HepG2 (cell line): ENCODE results near the gene NDUFB5. TPM values are rescaled to one million over a fixed set of nuclear protein-coding genes. Genes with fewer than 3 reads are reported as not detected.

Experiments used
- CC2D1A ChIP-seq: sonication (generic); formaldehyde crosslinking; IDR thresholded peaks from 2 replicates; pipeline ENCODE4 v1.8.1; 2023; ENCODE audit warnings: mild to moderate bottlenecking, missing genetic modification reagents
- EED ChIP-seq: sonication (generic); formaldehyde crosslinking; IDR thresholded peaks from 2 replicates; pipeline ENCODE4 v1.5.0; 2020; ENCODE audit warnings: mild to moderate bottlenecking, missing genetic modification reagents
- ELK4 ChIP-seq: sonication (generic); formaldehyde crosslinking; IDR thresholded peaks from 2 replicates; pipeline ENCODE4 v1.9.0; 2021; ENCODE audit warnings: missing genetic modification reagents, borderline replicate concordance
- GABPA ChIP-seq, 2 experiments: IDR thresholded peaks; 2 replicates each; pipeline ENCODE4 v1.6.1; 2011 to 2016; ENCODE audit warnings: low read depth in 2 of 2, low read length in 1 of 2, missing biosample characterization in 1 of 2, missing genetic modification characterization in 1 of 2
- HHEX ChIP-seq: IDR thresholded peaks from 2 replicates; pipeline ENCODE4 v1.6.1; 2016; ENCODE audit warnings: control low read depth
- HIVEP1 ChIP-seq: sonication (generic); formaldehyde crosslinking; IDR thresholded peaks from 2 replicates; pipeline ENCODE4 v1.4.0; 2020; ENCODE audit warnings: mild to moderate bottlenecking, missing genetic modification reagents
- IRF2 ChIP-seq: IDR thresholded peaks from 2 replicates; pipeline ENCODE4 v1.6.1; 2018; ENCODE audit warnings: missing genetic modification reagents, missing compliant biosample characterization
- NFIC ChIP-seq: IDR thresholded peaks from 2 replicates; pipeline ENCODE4 v1.6.1; 2012; ENCODE audit warnings: mild to moderate bottlenecking, low read length, inconsistent platforms
- PBX3 ChIP-seq: sonication (generic); formaldehyde crosslinking; IDR thresholded peaks from 2 replicates; pipeline ENCODE4 v1.8.1; 2023; ENCODE audit warnings: missing genetic modification reagents, inconsistent platforms, borderline replicate concordance
- RNF2 ChIP-seq: fragments of 450-650 bp; conservative IDR thresholded peaks from 2 replicates; pipeline ENCODE4 v1.6.1; 2016; ENCODE audit warnings: low read depth
- SALL1 ChIP-seq: sonication (generic); formaldehyde crosslinking; IDR thresholded peaks from 2 replicates; pipeline ENCODE4 v1.8.0; 2022; ENCODE audit warnings: mild to moderate bottlenecking, missing genetic modification reagents
- SMAD9 ChIP-seq: sonication (generic); formaldehyde crosslinking; IDR thresholded peaks from 2 replicates; pipeline ENCODE4 v1.5.1; 2020; ENCODE audit warnings: mild to moderate bottlenecking, missing genetic modification reagents
- SNAI1 ChIP-seq: sonication (generic); formaldehyde crosslinking; IDR thresholded peaks from 2 replicates; pipeline ENCODE4 v1.5.0; 2020; ENCODE audit warnings: mild to moderate bottlenecking, missing genetic modification reagents, borderline replicate concordance
- TEAD3 ChIP-seq: optimal IDR thresholded peaks from 2 replicates; pipeline ENCODE3; 2016; ENCODE audit warnings: borderline replicate concordance
- TOE1 ChIP-seq: sonication (generic); formaldehyde crosslinking; IDR thresholded peaks from 2 replicates; pipeline ENCODE4 v1.4.0; 2020; ENCODE audit warnings: mild to moderate bottlenecking, missing genetic modification reagents
- ZC3H13 ChIP-seq: sonication (generic); formaldehyde crosslinking; IDR thresholded peaks from 2 replicates; pipeline ENCODE4 v1.8.1; 2023; ENCODE audit warnings: mild to moderate bottlenecking, missing genetic modification reagents, moderate library complexity
- ZNF251 ChIP-seq: sonication (generic); formaldehyde crosslinking; IDR thresholded peaks from 2 replicates; pipeline ENCODE4 v1.9.0; 2021; ENCODE audit warnings: mild to moderate bottlenecking, missing genetic modification reagents
- ZNF672 ChIP-seq: sonication (generic); formaldehyde crosslinking; IDR thresholded peaks from 2 replicates; pipeline ENCODE4 v1.8.1; 2022; ENCODE audit warnings: missing genetic modification reagents
- ZNF720 ChIP-seq: sonication (generic); formaldehyde crosslinking; IDR thresholded peaks from 2 replicates; pipeline ENCODE4 v1.4.0; 2020; ENCODE audit warnings: missing genetic modification reagents
- polyA plus RNA-seq, 8 experiments: library from polyadenylated mRNA; depleted of rRNA in 3 of 8; stranded (reverse) in 7 of 8; unstranded in 1 of 8; fragments of >200 nt; fragmentation: Illumina TruSeq in 4 of 8; extraction: Trizol in 4 of 8; gene quantifications; 2 replicates each; pipeline versions ENCODE4 v1.2.1 to v1.2.3, GENCODE V29; 2011 to 2016; ENCODE audit warnings: low read depth in 4 of 8, missing spikeins in 1 of 8, mixed read lengths in 1 of 8; ENCODE audit not compliant: insufficient read depth in 1 of 8
- total RNA-seq, 5 experiments: library from RNA; depleted of rRNA; stranded (reverse); fragments of >200 nt; fragmentation: Illumina TruSeq; extraction: Trizol; gene quantifications; 2 replicates each; pipeline ENCODE4 v1.2.3, GENCODE V29; 2016; ENCODE audit warnings: low read depth in 1 of 5
- TF ChIP-seq, protein P1 (sequence below), 2 experiments: sonication (generic) in 1 of 2; formaldehyde crosslinking in 1 of 2; IDR thresholded peaks; 2 replicates each; pipeline versions ENCODE4 v1.4.0 to v1.6.1; 2016 to 2020; ENCODE audit warnings: borderline replicate concordance in 1 of 2, low read depth in 1 of 2, mild to moderate bottlenecking in 1 of 2, missing genetic modification reagents in 1 of 2
- TF ChIP-seq, protein P2 (sequence below): sonication (generic); formaldehyde crosslinking; IDR thresholded peaks from 2 replicates; pipeline ENCODE4 v1.5.1; 2020; ENCODE audit warnings: mild to moderate bottlenecking, moderate library complexity, missing genetic modification reagents

The NDUFB5 gene
- total and polyA plus RNA-seq, 2 of the 13 experiments (the other 11 are each of a cell fraction or from before 2014, with no cell fraction given) = 43.3 to 120 TPM

GRCh38 chr3:179562591-179563270, 41.9 kb upstream of the NDUFB5 start, which contains the start of gene ACTL6A (continued):
- no peak for TF ChIP-seq PBX3 (CRISPR knock-in tag)
- peak; percentile 43 for TF ChIP-seq GABPA (IDR thresholded peaks at IDR 0.05; ENCODE audit: low read depth, low read length)
- TF ChIP-seq GABPA (CRISPR knock-in tag; IDR thresholded peaks at IDR 0.05; ENCODE audit: low read depth) = peak; percentile 81
- TF ChIP-seq SMAD9 (CRISPR knock-in tag) = no peak
- peak; percentile 69 for TF ChIP-seq IRF2 (CRISPR knock-in tag)
- no peak for TF ChIP-seq RNF2
- no peak for TF ChIP-seq ELK4 (CRISPR knock-in tag)
- no peak for TF ChIP-seq HIVEP1 (CRISPR knock-in tag)
- TF ChIP-seq, protein P1, sequence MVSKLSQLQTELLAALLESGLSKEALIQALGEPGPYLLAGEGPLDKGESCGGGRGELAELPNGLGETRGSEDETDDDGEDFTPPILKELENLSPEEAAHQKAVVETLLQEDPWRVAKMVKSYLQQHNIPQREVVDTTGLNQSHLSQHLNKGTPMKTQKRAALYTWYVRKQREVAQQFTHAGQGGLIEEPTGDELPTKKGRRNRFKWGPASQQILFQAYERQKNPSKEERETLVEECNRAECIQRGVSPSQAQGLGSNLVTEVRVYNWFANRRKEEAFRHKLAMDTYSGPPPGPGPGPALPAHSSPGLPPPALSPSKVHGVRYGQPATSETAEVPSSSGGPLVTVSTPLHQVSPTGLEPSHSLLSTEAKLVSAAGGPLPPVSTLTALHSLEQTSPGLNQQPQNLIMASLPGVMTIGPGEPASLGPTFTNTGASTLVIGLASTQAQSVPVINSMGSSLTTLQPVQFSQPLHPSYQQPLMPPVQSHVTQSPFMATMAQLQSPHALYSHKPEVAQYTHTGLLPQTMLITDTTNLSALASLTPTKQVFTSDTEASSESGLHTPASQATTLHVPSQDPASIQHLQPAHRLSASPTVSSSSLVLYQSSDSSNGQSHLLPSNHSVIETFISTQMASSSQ (IDR thresholded peaks at IDR 0.05; ENCODE audit: low read depth) = 0 out of 2 replicates have a peak, but pooled peaks have one; percentile 36
- TF ChIP-seq, protein P1 (CRISPR knock-in tag; IDR thresholded peaks at IDR 0.05; ENCODE audit: borderline replicate concordance) = peak; percentile 47; the same call in 1 of the 2 replicates
- no peak for TF ChIP-seq NFIC
- peak; percentile 45; the same call in 1 of the 2 replicates for TF ChIP-seq SALL1 (CRISPR knock-in tag)
- 0 out of 2 replicates have a peak, but pooled peaks have one; percentile 76 for TF ChIP-seq EED (CRISPR knock-in tag)
- TF ChIP-seq SNAI1 (CRISPR knock-in tag) = no peak
- TF ChIP-seq, protein P2, sequence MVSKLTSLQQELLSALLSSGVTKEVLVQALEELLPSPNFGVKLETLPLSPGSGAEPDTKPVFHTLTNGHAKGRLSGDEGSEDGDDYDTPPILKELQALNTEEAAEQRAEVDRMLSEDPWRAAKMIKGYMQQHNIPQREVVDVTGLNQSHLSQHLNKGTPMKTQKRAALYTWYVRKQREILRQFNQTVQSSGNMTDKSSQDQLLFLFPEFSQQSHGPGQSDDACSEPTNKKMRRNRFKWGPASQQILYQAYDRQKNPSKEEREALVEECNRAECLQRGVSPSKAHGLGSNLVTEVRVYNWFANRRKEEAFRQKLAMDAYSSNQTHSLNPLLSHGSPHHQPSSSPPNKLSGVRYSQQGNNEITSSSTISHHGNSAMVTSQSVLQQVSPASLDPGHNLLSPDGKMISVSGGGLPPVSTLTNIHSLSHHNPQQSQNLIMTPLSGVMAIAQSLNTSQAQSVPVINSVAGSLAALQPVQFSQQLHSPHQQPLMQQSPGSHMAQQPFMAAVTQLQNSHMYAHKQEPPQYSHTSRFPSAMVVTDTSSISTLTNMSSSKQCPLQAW = peak; percentile 61
- no peak for TF ChIP-seq TOE1 (CRISPR knock-in tag)
- no peak for TF ChIP-seq CC2D1A (CRISPR knock-in tag)
- TF ChIP-seq ZNF672 (CRISPR knock-in tag) = no peak
- TF ChIP-seq TEAD3 (CRISPR knock-in tag) = peak; percentile 66
- no peak for TF ChIP-seq ZNF251 (CRISPR knock-in tag)
- no peak for TF ChIP-seq ZNF720 (CRISPR knock-in tag)
- no peak for TF ChIP-seq ZC3H13 (CRISPR knock-in tag)
- 0 out of 2 replicates have a peak, but pooled peaks have one; percentile 26 for TF ChIP-seq HHEX (CRISPR knock-in tag)
